ENCODE data around the gene ARMC9. TPM values are rescaled to one million over a fixed set of nuclear protein-coding genes. Genes with fewer than 3 reads are reported as not detected.

ARMC9 gene
- total and polyA plus RNA-seq, 2 donors (not counting 3 experiments of a cell fraction or from before 2014, with no cell fraction given), result 16.4 to 24.2 TPM

- peaks cover 3% of the 10 kb centered on the region for H3K4me1 ChIP-seq (ENCODE audit: control insufficient read depth, extremely low read depth, insufficient read depth, low read length)
- H3K9me1 ChIP-seq (replicated peaks; ENCODE audit: control insufficient read depth, extremely low read depth, insufficient read depth, low read length), result no peaks in the 10 kb centered on the region
- no peak overlapping the region for H3K9ac ChIP-seq (replicated peaks; ENCODE audit: extremely low read depth, insufficient read depth, low read length)
- no peak overlapping the region for H2AFZ ChIP-seq (ENCODE audit: low read depth, low read length)
- POLR2A ChIA-PET, result no interaction called here
- DNase-seq (ENCODE audit: low read depth, low spot score) (no peak), FAIRE-seq (no peak)
- no peak overlapping the region for H3K4me2 ChIP-seq (ENCODE audit: insufficient read depth, low read length)
- no peaks in the 10 kb centered on the region for H3K79me2 ChIP-seq (ENCODE audit: control insufficient read depth, insufficient read depth, low read length)
- H3K4me3 ChIP-seq (replicated peaks in 1 of 3; ENCODE audit: insufficient read depth in 1 of 3, low read depth in 1 of 3, low read length in 3 of 3), result no peak overlapping the region
- no TSS peak for BruUV-seq (replicated peaks)
- H3K27ac ChIP-seq (ENCODE audit: insufficient read depth, low read depth, low read length), result no peak overlapping the region
- no peaks in the 10 kb centered on the region for H4K20me1 ChIP-seq (replicated peaks; ENCODE audit: control insufficient read depth, extremely low read depth, insufficient read depth, low read length)
- intact Hi-C loops (cut with micrococcal nuclease), result no loop called here
- CTCF ChIA-PET, result no interaction called here
- no peaks in the 10 kb centered on the region for H3K9me3 ChIP-seq (replicated peaks; ENCODE audit: control insufficient read depth, insufficient read depth, low read length)
- H3K27me3 ChIP-seq (ENCODE audit: control insufficient read depth in 2 of 2, insufficient read depth in 2 of 2, low read length in 2 of 2), result no peaks in the 10 kb centered on the region
- TF ChIP-seq EZH2 (IDR thresholded peaks at IDR 0.05; ENCODE audit: borderline replicate concordance, low read depth, low read length, severe bottlenecking) (no peak), JUN (IDR thresholded peaks at IDR 0.05; ENCODE audit: borderline replicate concordance, insufficient read depth, insufficient read length, low read depth) (no peak), MAX (IDR thresholded peaks at IDR 0.05; ENCODE audit: insufficient read depth, insufficient read length) (no peak)
- dilution Hi-C loops (cut with MboI; ENCODE audit: extremely low pct_ligation_motif_present, low sequenced_read_pairs), result no loop called here
- H3K36me3 ChIP-seq (ENCODE audit: control insufficient read depth in 2 of 2, extremely low read depth in 1 of 2, insufficient read depth in 2 of 2, low read length in 2 of 2), result no peaks in the 10 kb centered on the region
These were observed 187.0 kb downstream of the ARMC9 start for GRCh38 chr2:231385429-231385828.

GRCh38 chr2:231386446-231386845 is 188.0 kb downstream of the ARMC9 start:
- Histone ChIP-seq H3K9ac (replicated peaks; ENCODE audit: extremely low read depth, insufficient read depth, low read length) (no peak overlapping the region), H3K9me3 (replicated peaks; ENCODE audit: control insufficient read depth, insufficient read depth, low read length) (no peaks in the 10 kb centered on the region), H3K36me3 (ENCODE audit: control insufficient read depth in 2 of 2, extremely low read depth in 1 of 2, insufficient read depth in 2 of 2, low read length in 2 of 2) (no peaks in the 10 kb centered on the region), H3K9me1 (replicated peaks; ENCODE audit: control insufficient read depth, extremely low read depth, insufficient read depth, low read length) (no peaks in the 10 kb centered on the region), H3K4me3 (replicated peaks in 1 of 3; ENCODE audit: insufficient read depth in 1 of 3, low read depth in 1 of 3, low read length in 3 of 3) (no peak overlapping the region), H4K20me1 (replicated peaks; ENCODE audit: control insufficient read depth, extremely low read depth, insufficient read depth, low read length) (no peaks in the 10 kb centered on the region), H2AFZ (ENCODE audit: low read depth, low read length) (no peak overlapping the region), H3K27ac (ENCODE audit: insufficient read depth, low read depth, low read length) (no peak overlapping the region), H3K4me1 (ENCODE audit: control insufficient read depth, extremely low read depth, insufficient read depth, low read length) (peaks cover 3% of the 10 kb centered on the region), H3K4me2 (ENCODE audit: insufficient read depth, low read length) (no peak overlapping the region), H3K79me2 (ENCODE audit: control insufficient read depth, insufficient read depth, low read length) (no peaks in the 10 kb centered on the region), H3K27me3 (ENCODE audit: control insufficient read depth in 2 of 2, insufficient read depth in 2 of 2, low read length in 2 of 2) (no peaks in the 10 kb centered on the region)
- no peak for TF ChIP-seq EZH2 (IDR thresholded peaks at IDR 0.05; ENCODE audit: borderline replicate concordance, low read depth, low read length, severe bottlenecking)
- no peak for TF ChIP-seq JUN (IDR thresholded peaks at IDR 0.05; ENCODE audit: borderline replicate concordance, insufficient read depth, insufficient read length, low read depth)
- TF ChIP-seq MYC (IDR thresholded peaks at IDR 0.05; ENCODE audit: low read depth, low read length), result no peak
- TF ChIP-seq POLR2AphosphoS5 (IDR thresholded peaks at IDR 0.05; ENCODE audit: insufficient read depth, low read depth, low read length), result no peak
- no peak for TF ChIP-seq GATA2 (IDR thresholded peaks at IDR 0.05; ENCODE audit: insufficient read depth, insufficient read length, low read depth, low read length)
- no peak for TF ChIP-seq CTCF (IDR thresholded peaks at IDR 0.05; ENCODE audit: extremely low read depth in 1 of 2, insufficient read depth in 1 of 2, low read depth in 1 of 2, low read length in 2 of 2)
- no peak for TF ChIP-seq POLR2A (IDR thresholded peaks at IDR 0.05; ENCODE audit: low read depth, low read length)
- no peak for TF ChIP-seq MAX (IDR thresholded peaks at IDR 0.05; ENCODE audit: insufficient read depth, insufficient read length)
- no peak for TF ChIP-seq FOS (IDR thresholded peaks at IDR 0.05; ENCODE audit: borderline replicate concordance, insufficient read depth, low read length)
- intact Hi-C loops (cut with micrococcal nuclease), result no loop called here
- DNase-seq (ENCODE audit: low read depth, low spot score), result no peak
- no TSS peak for BruUV-seq (replicated peaks)
- CTCF ChIA-PET, result interaction anchor here (1.3 kb wide), 1 partner anchor 17 kb away, joined by 3 read pairs; no protein-coding TSS in a partner anchor
- no peak for FAIRE-seq
- POLR2A ChIA-PET, result no interaction called here
- dilution Hi-C loops (cut with MboI; ENCODE audit: extremely low pct_ligation_motif_present, low sequenced_read_pairs), result no loop called here

Measured in endothelial cell of umbilical vein (primary cell).